Measurements from ENCODE around the gene RFTN1.

- TF ChIP-seq CTCF (conservative IDR thresholded peaks at IDR 0.05 in 1 of 2, IDR thresholded peaks at IDR 0.05 in 1 of 2; ENCODE audit: low read depth in 1 of 2, low read length in 2 of 2): no peak
- no peak for TF ChIP-seq EZH2 (IDR thresholded peaks at IDR 0.05; ENCODE audit: low read length, missing control alignments)
Measured at GRCh38 chr3:16496008-16496407, 17.5 kb downstream of the RFTN1 start.
